Measurements from ENCODE around the gene GSS. TPM values are rescaled to one million over a fixed set of nuclear protein-coding genes. Genes with fewer than 3 reads are reported as not detected.

Gene GSS
- total RNA-seq, 4 donors from 2014 or later, result 61.3 to 75.2 (median 64.5) TPM

DNA sequence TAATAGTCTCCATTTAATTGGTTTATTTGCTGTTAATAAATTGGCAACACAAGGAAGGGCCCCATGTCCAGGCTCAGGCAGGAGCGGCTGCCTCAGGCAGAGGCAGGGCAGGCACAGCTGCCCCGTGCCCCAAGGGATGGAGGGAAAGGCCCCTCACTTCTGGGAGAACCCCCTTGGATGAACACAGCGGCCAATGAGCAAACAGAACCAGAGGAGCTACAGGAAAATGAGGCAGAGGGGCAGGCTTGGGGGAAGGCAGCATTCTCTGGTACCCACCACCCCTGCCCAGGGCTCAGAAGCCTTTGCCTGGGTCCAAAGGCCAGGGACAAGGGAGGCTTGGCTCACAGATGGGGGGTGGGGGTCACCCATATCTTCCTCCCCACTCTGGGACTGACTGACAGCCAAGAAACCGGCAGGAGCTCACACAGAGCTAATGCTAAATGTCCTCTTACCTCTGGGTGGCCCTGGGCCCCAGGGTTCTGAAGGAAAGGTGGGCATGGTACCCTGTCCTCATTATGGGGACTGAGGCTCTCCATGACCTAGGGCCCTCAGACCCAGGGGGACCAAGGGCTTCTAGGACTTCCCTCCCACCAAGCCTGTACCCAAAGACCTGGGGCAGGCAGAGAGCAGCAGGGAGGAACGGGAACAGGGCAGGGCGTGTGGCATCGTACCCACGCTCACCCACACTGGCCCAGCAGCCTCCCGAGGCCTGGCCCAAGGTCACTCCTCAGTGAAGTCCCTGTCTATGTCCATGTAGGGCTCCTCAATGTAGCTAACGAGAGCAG is 47.0 kb upstream of the GSS start:
- no peak for TF ChIP-seq POLR2A (IDR thresholded peaks at IDR 0.05)
- TF ChIP-seq, protein P1, sequence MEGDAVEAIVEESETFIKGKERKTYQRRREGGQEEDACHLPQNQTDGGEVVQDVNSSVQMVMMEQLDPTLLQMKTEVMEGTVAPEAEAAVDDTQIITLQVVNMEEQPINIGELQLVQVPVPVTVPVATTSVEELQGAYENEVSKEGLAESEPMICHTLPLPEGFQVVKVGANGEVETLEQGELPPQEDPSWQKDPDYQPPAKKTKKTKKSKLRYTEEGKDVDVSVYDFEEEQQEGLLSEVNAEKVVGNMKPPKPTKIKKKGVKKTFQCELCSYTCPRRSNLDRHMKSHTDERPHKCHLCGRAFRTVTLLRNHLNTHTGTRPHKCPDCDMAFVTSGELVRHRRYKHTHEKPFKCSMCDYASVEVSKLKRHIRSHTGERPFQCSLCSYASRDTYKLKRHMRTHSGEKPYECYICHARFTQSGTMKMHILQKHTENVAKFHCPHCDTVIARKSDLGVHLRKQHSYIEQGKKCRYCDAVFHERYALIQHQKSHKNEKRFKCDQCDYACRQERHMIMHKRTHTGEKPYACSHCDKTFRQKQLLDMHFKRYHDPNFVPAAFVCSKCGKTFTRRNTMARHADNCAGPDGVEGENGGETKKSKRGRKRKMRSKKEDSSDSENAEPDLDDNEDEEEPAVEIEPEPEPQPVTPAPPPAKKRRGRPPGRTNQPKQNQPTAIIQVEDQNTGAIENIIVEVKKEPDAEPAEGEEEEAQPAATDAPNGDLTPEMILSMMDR (IDR thresholded peaks at IDR 0.05), result no peak
- H3K27me3 ChIP-seq, result no peaks in the 10 kb centered on the region
- DNase-seq, result no peak
- 84 to 100% methylated on average over 1 to 5 of the region's 10 CpGs for WGBS, 2 donors
- H3K4me3 ChIP-seq, result no peak overlapping the region
- H3K36me3 ChIP-seq, result peaks cover 62 to 99% (median 74%) of the 10 kb centered on the region in 3 donors
- H3K27ac ChIP-seq, result no peak overlapping the region
- no peaks in the 10 kb centered on the region for H3K9me3 ChIP-seq
- intact Hi-C loops (cut with DNase I), result no loop called here
- H3K4me1 ChIP-seq, result peaks cover 0 to 3% (median 0%) of the 10 kb centered on the region in 3 donors

DNA sequence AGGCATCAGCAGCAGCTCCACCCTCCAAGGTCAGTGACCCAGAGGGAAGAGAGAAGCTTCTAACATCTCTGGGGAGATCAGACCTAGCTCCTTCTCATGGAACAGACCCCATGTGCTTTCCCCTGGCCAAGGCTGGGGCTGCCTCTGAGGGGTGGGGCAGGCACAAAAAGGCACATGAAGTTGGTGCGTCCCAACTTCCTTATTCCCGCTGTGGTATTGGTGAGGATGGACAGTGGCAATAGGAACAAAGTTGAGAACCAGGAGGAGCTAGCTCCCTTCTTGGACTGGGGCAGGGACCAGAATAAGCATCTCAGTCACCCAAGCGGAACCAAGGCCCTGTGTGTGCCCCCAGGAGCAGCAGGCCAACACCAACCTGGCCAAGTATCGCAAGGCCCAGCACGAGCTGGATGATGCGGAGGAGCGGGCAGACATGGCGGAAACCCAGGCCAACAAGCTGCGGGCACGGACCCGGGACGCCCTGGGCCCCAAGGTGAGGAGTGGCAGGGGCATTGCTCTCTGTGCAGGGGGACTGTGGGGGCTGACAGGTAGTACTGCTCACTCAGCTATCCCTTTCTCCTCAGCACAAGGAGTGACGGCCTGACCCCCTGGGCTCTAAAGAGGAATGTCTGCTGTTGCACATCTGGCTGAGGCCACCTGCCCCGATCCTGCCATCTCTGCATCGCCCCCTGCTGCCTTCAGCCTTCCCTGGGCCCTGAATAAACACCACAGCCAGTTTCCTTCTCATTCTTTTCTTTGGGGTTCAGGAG is 46.2 kb upstream of the GSS start:
- no peak overlapping the region for H3K27ac ChIP-seq
- peaks cover 0 to 11% (median 0%) of the 10 kb centered on the region in 3 donors for H3K4me1 ChIP-seq
- TF ChIP-seq, protein P1 (IDR thresholded peaks at IDR 0.05), result peak in 2 of 6 experiments; percentile 16 to 47
- TF ChIP-seq POLR2A (IDR thresholded peaks at IDR 0.05), result no peak
- no peaks in the 10 kb centered on the region for H3K9me3 ChIP-seq
- 77 to 91% methylated on average over 3 to 11 of the region's 15 CpGs for WGBS, 2 donors
- H3K4me3 ChIP-seq, result no peak overlapping the region
- DNase-seq, result no peak
- no peaks in the 10 kb centered on the region for H3K27me3 ChIP-seq
- intact Hi-C loops (cut with DNase I), result no loop called here
- peaks cover 58 to 97% (median 68%) of the 10 kb centered on the region in 3 donors for H3K36me3 ChIP-seq

DNA sequence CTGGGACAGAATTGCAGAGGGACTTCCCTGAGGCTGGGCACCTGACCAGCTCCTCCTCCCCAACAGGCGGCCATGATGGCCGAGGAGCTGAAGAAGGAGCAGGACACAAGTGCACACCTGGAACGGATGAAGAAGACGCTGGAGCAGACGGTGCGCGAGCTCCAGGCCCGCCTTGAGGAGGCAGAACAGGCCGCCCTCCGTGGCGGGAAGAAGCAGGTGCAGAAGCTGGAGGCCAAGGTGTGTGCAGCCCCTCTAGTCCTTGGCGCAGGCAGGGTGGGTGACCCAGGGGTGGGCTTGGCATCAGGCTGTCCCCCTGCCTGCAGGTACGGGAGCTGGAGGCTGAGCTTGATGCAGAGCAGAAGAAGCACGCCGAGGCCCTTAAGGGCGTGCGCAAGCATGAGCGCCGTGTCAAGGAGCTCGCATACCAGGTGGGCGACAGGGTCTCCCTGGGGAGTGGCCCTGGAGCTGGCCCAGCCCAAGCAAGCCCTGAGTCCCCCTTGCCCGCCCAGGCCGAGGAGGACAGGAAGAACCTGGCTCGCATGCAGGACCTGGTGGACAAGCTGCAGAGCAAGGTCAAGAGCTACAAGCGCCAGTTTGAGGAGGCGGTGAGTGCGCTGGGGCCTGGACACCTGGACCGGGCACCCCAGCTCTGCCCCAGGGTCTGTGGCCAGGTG is 45.5 kb upstream of the GSS start:
- Histone ChIP-seq H3K27me3 (no peaks in the 10 kb centered on the region), H3K4me1 (peaks cover 0 to 11% (median 0%) of the 10 kb centered on the region in 3 donors), H3K4me3 (no peak overlapping the region), H3K27ac (no peak overlapping the region), H3K9me3 (no peaks in the 10 kb centered on the region), H3K36me3 (peaks cover 56 to 97% (median 63%) of the 10 kb centered on the region in 3 donors)
- no peak for DNase-seq
- 89 to 90% methylated on average over 16 to 21 of the region's 28 CpGs for WGBS, 2 donors
- intact Hi-C loops (cut with DNase I), result no loop called here
- no peak for TF ChIP-seq POLR2A (IDR thresholded peaks at IDR 0.05)
- TF ChIP-seq, protein P1 (IDR thresholded peaks at IDR 0.05), result no peak

DNA sequence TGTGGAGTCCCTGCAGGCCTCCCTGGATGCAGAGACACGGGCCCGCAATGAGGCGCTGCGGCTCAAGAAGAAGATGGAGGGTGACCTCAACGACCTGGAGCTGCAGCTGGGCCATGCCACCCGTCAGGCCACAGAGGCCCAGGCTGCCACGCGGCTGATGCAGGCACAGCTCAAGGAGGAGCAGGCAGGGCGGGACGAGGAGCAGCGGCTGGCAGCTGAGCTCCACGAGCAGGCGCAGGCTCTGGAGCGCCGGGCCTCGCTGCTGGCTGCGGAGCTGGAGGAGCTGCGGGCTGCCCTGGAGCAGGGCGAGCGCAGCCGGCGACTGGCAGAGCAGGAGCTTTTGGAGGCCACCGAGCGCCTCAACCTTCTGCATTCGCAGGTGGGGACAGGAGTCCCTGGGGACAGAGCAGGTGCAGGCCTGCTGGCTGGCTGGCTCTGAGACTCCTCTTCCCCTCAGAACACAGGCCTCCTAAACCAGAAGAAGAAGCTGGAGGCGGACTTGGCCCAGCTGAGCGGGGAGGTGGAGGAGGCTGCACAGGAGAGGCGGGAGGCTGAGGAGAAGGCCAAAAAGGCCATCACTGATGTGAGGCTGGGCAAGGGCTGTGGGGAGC is 44.8 kb upstream of the GSS start:
- WGBS, 2 donors, result 80% methylated on average over 16 of the region's 28 CpGs; no CpG with 5 or more reads in 1 of the 2 donors
- Histone ChIP-seq H3K4me1 (peaks cover 0 to 11% (median 0%) of the 10 kb centered on the region in 3 donors), H3K4me3 (no peak overlapping the region), H3K9me3 (no peaks in the 10 kb centered on the region), H3K36me3 (peaks cover 51 to 97% (median 63%) of the 10 kb centered on the region in 3 donors), H3K27me3 (no peaks in the 10 kb centered on the region), H3K27ac (no peak overlapping the region)
- TF ChIP-seq POLR2A (IDR thresholded peaks at IDR 0.05), result no peak
- TF ChIP-seq, protein P1 (IDR thresholded peaks at IDR 0.05), result no peak
- DNase-seq, result no peak
- intact Hi-C loops (cut with DNase I), result no loop called here

All from esophagus squamous epithelium (tissue), 5 donors.